ENCODE results near the gene BAG3. TPM values are rescaled to one million over a fixed set of nuclear protein-coding genes. Genes with fewer than 3 reads are reported as not detected.
"Not testable (repeated sequence)": the region's sequence is repeated elsewhere in the genome, so short reads cannot be mapped to it uniquely, and the experiment has no call there.

Gene BAG3
- total RNA-seq = 10 to 100 TPM; 52.0 to 52.4 TPM
- 25.0 to 82.8 reads per million in 2 donors for total RNA-seq

DNA sequence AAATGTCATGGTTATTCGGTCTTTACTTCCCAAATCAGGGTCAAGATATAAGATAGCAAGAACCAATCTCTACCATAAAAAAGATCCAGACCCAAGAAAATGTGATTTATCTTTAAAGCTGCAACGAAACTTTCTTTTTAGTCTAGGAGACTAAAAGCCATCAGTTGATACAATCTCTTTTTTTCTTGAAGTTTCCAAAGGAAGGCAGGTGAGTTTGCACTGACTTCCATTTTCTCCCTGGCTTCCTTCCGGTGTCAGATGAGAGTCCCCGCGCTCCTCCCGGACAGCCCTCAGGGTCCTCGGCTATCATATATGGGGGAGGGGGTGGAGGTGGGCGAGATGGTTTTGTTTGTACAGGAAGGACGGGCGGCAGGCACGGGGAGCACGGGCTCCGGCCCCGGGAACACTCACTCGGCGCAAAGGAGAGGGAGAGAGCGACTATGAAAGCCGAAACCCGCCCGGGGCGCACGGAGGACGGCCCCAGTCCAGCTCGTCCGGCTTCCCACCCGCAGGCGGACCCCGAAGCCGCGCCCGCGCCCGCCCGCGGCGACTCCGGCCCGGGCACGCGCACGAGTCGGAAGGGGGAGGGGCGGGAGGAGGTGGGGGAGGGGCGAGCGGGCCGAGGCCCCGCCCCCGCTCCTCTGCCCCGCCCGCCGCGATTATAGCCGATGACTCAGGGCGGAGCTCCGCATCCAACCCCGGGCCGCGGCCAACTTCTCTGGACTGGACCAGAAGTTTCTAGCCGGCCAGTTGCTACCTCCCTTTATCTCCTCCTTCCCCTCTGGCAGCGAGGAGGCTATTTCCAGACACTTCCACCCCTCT, at the start of gene BAG3:
TSS of gene BAG3 (plus strand) at position 689 of the 822 bp plus-strand sequence. CDS start 296 bp downstream, outside the sequence.
- Mint-ChIP-seq H3K4me1 (peaks cover 35% of the 10 kb centered on the region), H3K36me3 (ENCODE audit: low read depth) (no peaks in the 10 kb centered on the region), H3K27ac (peak within 1 kb of the TSS; percentile 93), H3K4me3 (peak within 1 kb of the TSS; percentile 95), H3K27me3 (no peaks in the 10 kb centered on the region)
- no peaks in the 10 kb centered on the region for H3K9me3 ChIP-seq (ENCODE audit: control insufficient read depth, low read length, poor library complexity, severe bottlenecking)
- DNase-seq (peak; percentile 55 to 76 (median 75)), ATAC-seq (peak; percentile 69)

DNA sequence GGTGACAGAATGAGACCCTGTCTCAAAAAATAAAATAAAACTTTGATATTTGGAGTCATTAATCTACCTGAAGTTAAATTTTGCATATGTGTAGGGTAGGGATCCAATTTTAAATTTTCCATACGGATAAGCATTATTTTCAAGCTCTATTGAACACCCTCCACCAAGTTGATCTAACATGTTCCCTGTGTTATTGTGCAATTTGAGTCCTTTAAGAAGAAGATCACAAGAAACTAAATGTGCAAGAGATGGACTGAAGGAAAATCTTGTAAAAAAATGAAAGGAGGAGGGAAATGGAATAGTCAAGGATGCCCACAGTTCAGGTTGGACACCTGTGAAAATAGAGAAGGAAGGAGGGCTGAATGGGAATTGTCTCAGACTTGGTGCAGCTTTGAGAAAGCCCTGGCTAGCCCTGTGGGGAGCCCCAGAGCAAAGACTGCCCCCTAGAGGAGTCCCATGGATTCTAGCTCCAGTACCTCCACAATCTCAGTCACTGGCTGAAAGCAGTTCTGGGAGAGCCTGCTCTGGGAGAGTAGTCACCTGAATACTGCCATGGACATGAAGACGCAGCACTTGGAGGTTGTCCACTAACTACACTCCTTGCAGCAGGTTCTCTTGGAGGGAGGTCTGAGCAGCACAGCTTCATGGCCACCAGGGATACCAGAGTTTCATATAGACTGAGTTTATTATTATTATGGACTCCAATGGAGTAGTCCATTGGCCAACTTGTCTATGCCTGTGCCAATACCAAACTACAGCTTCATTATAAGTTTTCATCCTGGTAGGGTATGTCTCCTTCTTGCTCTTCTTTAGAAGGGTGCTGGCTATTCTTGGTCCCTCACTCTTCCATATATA, 48.7 kb upstream of the BAG3 start:
- peaks cover 11% of the 10 kb centered on the region for H3K4me1 Mint-ChIP-seq
- no peaks in the 10 kb centered on the region for H3K27me3 Mint-ChIP-seq
- H3K36me3 Mint-ChIP-seq (ENCODE audit: low read depth) = no peaks in the 10 kb centered on the region
- no peaks in the 10 kb centered on the region for H3K9me3 ChIP-seq (ENCODE audit: control insufficient read depth, low read length, poor library complexity, severe bottlenecking)
- no peak overlapping the region for H3K27ac Mint-ChIP-seq
- peak; percentile 72 for ATAC-seq
- peak in 1 of 3 donors; percentile 14 for DNase-seq
- H3K4me3 Mint-ChIP-seq = no peak overlapping the region

DNA sequence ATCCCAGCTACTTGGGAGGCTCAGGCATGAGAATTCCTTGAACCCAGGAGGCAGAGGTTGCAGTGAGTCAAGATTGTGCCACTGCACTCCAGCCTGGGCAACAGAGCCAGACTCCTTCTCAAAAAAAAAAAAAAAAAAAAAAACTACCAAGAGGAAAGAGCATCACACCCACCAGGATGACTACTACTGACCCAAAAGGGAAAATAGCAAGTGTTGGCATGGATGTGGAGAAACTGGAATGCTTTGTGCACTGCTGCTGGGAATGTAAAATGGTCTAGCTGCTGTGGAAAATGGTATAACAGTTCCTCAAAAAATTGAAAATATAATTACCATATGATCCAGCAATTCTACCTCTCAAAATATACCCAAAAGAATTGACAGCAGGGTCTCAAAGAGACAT, 46.7 kb upstream of the BAG3 start:
- DNase-seq (no peak), ATAC-seq (no peak)
- Mint-ChIP-seq H3K27ac (no peak overlapping the region), H3K27me3 (no peaks in the 10 kb centered on the region), H3K36me3 (ENCODE audit: low read depth) (no peaks in the 10 kb centered on the region), H3K4me3 (no peak overlapping the region), H3K4me1 (peaks cover 9% of the 10 kb centered on the region)
- no peaks in the 10 kb centered on the region for H3K9me3 ChIP-seq (ENCODE audit: control insufficient read depth, low read length, poor library complexity, severe bottlenecking)

DNA sequence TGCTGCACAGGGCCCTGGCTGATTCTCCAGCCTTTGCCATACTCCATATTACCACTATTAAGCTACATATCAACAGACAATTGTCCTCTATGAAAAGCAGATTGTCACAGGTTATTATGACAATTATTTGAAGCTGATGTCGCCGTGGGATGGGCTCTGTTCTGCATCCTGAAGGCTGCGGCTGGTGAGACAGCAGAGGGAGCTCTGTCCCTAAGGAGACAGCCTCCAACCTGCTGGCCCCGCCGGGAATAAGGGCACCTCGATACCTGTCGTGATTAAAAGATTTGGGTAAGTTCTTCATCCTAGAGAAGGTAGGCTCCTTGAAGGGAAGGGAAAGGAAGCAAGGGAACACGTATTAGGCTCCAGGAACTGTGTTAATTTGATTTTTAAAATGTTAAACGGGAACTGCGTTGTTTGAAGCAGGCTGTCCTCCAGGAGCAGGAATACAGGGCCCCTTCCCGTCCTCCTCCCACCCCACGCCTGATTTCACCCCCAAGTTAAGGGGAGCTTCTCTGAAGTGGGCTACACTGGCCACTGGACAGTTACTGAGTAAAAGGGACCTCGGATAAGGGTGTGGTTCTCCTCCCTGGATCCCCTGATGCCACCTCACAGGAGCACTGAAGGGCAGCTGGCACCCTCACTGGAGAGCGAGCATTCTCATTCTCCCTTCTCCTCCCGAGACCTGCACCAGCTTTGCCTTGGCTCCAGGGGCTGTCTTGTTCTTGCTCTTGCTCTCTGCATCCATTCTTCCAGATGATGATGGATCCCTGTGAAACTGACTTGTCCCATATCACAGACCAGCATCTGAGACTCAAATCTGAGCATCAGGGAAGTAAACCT, 42.6 kb upstream of the BAG3 start:
- no peaks in the 10 kb centered on the region for H3K9me3 ChIP-seq (ENCODE audit: control insufficient read depth, low read length, poor library complexity, severe bottlenecking)
- peak overlapping the region; percentile 39 for H3K4me3 Mint-ChIP-seq
- no peak for ATAC-seq
- H3K36me3 Mint-ChIP-seq (ENCODE audit: low read depth) = peaks cover 6% of the 10 kb centered on the region
- no peak for DNase-seq
- no peak overlapping the region for H3K27ac Mint-ChIP-seq
- peaks cover 10% of the 10 kb centered on the region for H3K27me3 Mint-ChIP-seq
- peaks cover 6% of the 10 kb centered on the region for H3K4me1 Mint-ChIP-seq

DNA sequence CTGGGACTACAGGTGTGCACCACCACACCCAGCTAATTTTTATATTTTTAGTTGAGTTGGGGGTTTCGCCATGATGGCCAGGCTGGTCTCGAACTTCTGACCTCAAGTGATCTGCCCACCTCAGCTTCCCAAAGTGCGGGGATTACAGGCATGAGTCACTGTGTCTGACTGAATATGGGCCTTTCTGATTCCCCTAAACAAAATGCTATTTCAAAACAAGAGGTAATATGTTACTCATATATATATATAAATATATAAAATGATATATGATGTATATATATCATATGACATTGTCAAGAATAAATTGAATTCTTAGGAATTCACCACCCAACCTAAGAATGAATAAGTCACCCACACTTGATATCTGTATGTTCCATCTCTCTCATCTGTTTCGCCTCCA, 41.7 kb upstream of the BAG3 start:
- ATAC-seq (no peak), DNase-seq (no peak)
- Mint-ChIP-seq H3K4me1 (peaks cover 10% of the 10 kb centered on the region), H3K36me3 (ENCODE audit: low read depth) (peaks cover 9% of the 10 kb centered on the region), H3K4me3 (no peak overlapping the region), H3K27ac (no peak overlapping the region), H3K27me3 (peaks cover 19% of the 10 kb centered on the region)
- no peaks in the 10 kb centered on the region for H3K9me3 ChIP-seq (ENCODE audit: control insufficient read depth, low read length, poor library complexity, severe bottlenecking)

DNA sequence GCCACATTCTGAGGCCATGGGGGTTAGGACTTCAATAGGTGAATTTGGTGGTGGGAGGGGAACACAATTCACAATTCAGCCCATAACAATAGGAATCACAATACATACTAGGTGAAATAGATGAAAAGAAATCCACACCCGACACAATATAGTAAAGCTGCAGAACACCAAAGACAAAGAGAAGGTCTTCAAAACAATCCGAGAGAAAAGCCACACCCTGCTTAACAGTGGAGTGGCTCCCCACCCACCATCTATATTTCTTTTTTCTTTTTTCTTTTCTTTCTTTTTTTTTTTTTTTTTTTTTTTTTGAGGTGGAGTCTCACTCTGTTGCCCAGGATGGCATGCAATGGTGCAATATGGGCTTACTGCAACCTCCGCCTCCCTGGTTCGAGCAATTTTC, 39.7 kb upstream of the BAG3 start:
- peaks cover 10% of the 10 kb centered on the region for H3K4me1 Mint-ChIP-seq
- ATAC-seq = no peak

DNA sequence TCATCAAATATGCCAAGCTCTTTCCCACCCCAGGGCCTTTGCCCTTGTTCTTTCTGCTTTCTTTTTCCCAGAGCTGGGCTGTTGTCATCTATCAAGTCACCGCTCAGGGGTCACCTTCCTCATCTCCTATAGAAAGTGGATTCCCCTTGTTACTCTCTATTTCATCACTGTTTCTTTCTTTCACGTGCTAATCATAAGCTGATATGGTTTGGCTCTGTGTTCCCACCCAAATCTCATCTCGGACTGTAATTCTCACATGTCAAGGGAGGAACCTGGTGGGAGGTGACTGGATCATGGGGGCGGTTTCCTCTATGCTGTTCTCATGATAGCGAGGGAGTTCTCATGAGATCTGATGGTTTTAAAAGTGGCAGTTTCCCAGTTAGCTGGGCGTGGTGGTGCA, 37.4 kb upstream of the BAG3 start:
- Mint-ChIP-seq H3K4me1 (peaks cover 7% of the 10 kb centered on the region), H3K27ac (no peak overlapping the region), H3K36me3 (ENCODE audit: low read depth) (peaks cover 11% of the 10 kb centered on the region), H3K4me3 (peak overlapping the region; percentile 39), H3K27me3 (peaks cover 25% of the 10 kb centered on the region)
- ATAC-seq (no peak), DNase-seq (no peak)
- H3K9me3 ChIP-seq (ENCODE audit: control insufficient read depth, low read length, poor library complexity, severe bottlenecking) = no peaks in the 10 kb centered on the region

More for the DNA sequence above, 39.7 kb upstream of the BAG3 start:
- Mint-ChIP-seq H3K36me3 (ENCODE audit: low read depth) (peaks cover 9% of the 10 kb centered on the region), H3K27me3 (peaks cover 19% of the 10 kb centered on the region), H3K4me3 (no peak overlapping the region), H3K27ac (no peak overlapping the region)
- no peaks in the 10 kb centered on the region for H3K9me3 ChIP-seq (ENCODE audit: control insufficient read depth, low read length, poor library complexity, severe bottlenecking)
- no peak for DNase-seq

DNA sequence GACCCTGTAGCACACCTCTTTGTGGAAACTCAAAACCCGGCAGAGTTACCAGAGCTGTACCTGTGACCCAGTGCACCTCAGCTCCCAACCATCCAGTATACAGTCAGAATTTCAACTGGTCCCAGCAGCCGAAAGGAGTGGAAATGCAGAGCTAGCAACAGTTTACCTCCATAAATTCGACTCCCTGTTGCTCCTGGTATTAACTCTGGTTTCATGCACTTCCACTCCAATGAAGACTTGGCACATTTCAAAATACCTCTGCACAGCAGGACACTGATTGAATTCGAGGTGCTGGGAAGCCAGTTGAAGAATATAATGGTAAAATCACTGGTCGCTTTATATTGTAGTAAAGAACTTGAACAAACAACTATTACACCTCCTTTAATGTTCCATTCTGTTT, 36.5 kb upstream of the BAG3 start:
- peaks cover 25% of the 10 kb centered on the region for H3K27me3 Mint-ChIP-seq
- DNase-seq (no peak), ATAC-seq (no peak)
- peaks cover 4% of the 10 kb centered on the region for H3K4me1 Mint-ChIP-seq
- H3K36me3 Mint-ChIP-seq (ENCODE audit: low read depth) = peaks cover 11% of the 10 kb centered on the region
- no peaks in the 10 kb centered on the region for H3K9me3 ChIP-seq (ENCODE audit: control insufficient read depth, low read length, poor library complexity, severe bottlenecking)
- no peak overlapping the region for H3K4me3 Mint-ChIP-seq
- no peak overlapping the region for H3K27ac Mint-ChIP-seq

DNA sequence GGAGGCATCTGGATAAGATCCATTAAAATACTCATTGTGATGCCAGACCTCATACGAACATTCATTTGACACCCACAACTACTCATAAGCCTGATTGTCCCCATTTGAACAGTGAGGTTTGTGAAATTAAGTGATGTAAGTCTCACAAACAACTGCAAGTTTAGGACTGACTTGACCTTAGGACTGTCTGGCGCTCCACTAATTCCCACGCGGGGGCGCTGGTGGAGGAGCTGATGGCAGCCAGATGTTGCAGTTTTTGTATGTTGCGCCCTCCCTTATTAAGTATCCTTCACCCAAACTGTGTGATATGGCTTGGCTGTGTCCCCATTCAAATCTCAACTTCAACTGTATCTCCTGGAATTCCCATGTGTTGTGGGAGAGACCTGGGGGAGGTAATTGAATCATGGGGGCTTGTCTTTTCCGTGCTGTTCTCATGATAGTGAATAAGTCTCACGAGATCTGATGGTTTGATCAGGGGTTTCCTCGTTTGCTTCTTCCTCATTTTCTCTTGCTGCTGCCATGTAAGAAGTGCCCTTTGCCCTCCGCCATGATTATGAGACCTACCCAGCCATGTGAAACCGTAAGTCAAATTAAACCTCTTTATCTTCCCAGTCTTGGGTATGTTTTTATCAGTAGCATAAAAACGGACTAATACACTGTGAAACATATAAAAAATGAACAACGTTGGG, 34.2 kb upstream of the BAG3 start:
- ATAC-seq = no peak
- peak in 1 of 3 donors; percentile 15 for DNase-seq
- H3K9me3 ChIP-seq (ENCODE audit: control insufficient read depth, low read length, poor library complexity, severe bottlenecking) = no peaks in the 10 kb centered on the region
- peaks cover 4% of the 10 kb centered on the region for H3K4me1 Mint-ChIP-seq
- no peak overlapping the region for H3K4me3 Mint-ChIP-seq
- H3K27me3 Mint-ChIP-seq = peaks cover 14% of the 10 kb centered on the region
- H3K27ac Mint-ChIP-seq = no peak overlapping the region
- H3K36me3 Mint-ChIP-seq (ENCODE audit: low read depth) = peaks cover 7% of the 10 kb centered on the region

DNA sequence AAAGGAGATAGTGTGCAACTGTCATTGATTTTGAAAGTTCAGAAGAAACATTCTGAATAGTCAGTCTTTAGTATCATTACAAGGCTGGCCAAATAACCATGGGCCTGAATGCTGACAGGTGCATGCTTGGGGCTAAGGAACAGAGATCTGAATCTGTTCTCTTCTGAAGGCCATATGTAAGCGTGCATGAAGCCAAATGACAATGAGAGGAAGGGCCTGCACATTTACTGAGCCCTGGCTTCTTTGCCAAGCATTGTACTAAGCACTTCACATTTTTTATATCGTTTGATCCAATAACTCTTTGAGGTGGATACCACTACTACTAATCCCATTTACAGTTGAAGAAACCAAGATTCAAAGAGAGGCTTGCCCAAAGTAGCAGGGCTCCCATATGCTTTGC, 32.0 kb upstream of the BAG3 start:
- Mint-ChIP-seq H3K36me3 (ENCODE audit: low read depth) (peaks cover 2% of the 10 kb centered on the region), H3K27me3 (peaks cover 9% of the 10 kb centered on the region), H3K4me1 (no peaks in the 10 kb centered on the region), H3K27ac (no peak overlapping the region), H3K4me3 (no peak overlapping the region)
- ATAC-seq (no peak), DNase-seq (no peak)
- H3K9me3 ChIP-seq (ENCODE audit: control insufficient read depth, low read length, poor library complexity, severe bottlenecking) = no peaks in the 10 kb centered on the region

DNA sequence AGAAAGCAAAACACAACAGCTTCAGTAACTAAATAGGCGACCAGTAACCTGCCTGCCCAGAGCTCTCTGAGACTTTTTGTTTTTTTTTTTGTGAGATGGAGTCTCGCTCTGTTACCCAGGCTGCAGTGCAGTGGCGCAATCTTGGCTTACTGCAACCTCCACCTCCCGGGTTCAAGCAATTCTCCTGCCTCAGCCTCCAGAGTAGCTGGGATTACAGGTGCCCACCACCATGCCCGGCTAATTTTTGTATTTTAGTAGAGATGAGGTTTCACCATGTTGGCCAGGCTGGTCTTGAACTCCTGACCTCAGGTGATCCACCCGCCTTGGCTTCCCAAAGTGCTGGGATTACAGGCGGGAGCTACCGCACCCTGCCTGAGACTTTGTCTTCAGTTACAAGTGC, 31.4 kb upstream of the BAG3 start:
- not testable (repeated sequence) for H3K4me3 Mint-ChIP-seq; H3K4me1 Mint-ChIP-seq; H3K27ac Mint-ChIP-seq; H3K36me3 Mint-ChIP-seq (ENCODE audit: low read depth); H3K27me3 Mint-ChIP-seq; H3K9me3 ChIP-seq (ENCODE audit: control insufficient read depth, low read length, poor library complexity, severe bottlenecking); DNase-seq; ATAC-seq

DNA sequence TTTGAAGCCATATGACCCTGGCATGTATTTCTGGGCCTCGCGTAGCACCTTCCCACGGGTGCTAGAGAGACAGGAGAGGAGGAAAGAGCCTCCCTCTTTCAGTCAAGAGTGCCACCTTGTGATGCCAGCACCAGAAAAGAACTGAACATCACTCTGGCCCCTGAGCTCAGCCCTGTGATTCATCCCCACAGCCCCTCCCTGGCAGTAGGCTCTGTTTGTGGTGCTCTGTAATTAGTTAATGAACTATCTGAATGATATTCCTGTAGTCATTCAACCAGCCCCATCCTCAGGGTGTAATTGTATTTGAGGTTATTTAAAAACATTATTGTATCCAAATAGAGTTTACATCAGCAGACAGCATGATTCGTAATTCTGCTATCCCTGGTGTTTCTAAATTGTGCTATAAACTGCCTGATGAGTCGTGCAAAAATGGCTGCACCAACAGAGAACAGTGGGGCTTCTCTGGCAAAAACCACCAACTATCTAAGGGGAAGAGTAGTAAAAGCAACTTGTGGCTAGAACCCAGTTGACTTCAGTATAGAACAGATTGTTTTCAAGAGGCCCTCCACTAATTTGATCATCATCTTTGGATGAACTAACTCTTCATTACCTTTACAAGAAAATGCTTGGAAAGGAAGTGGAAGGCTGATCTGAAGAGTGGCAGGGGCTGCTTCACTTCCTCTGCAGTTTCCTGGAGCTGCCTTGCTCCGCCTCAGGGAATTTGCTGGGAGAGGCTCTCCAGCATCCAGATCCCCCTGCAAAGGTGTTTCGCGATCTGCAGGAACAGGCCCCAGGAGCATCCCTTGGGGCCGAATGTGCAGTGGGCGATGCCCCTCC, 30.7 kb upstream of the BAG3 start:
- DNase-seq (no peak), ATAC-seq (no peak)
- Mint-ChIP-seq H3K27me3 (peaks cover 6% of the 10 kb centered on the region), H3K36me3 (ENCODE audit: low read depth) (peaks cover 2% of the 10 kb centered on the region), H3K27ac (no peak overlapping the region), H3K4me1 (no peaks in the 10 kb centered on the region), H3K4me3 (no peak overlapping the region)
- H3K9me3 ChIP-seq (ENCODE audit: control insufficient read depth, low read length, poor library complexity, severe bottlenecking) = no peaks in the 10 kb centered on the region
